Measurements from ENCODE around the gene TLR10.
"Not testable (repeated sequence)": the region's sequence is repeated elsewhere in the genome, so short reads cannot be mapped to it uniquely, and the experiment has no call there.

Gene TLR10

GRCh38 chr4:38800366-38800765 lies 17.6 kb upstream of the TLR10 start:
- no peak for DNase-seq

DNA sequence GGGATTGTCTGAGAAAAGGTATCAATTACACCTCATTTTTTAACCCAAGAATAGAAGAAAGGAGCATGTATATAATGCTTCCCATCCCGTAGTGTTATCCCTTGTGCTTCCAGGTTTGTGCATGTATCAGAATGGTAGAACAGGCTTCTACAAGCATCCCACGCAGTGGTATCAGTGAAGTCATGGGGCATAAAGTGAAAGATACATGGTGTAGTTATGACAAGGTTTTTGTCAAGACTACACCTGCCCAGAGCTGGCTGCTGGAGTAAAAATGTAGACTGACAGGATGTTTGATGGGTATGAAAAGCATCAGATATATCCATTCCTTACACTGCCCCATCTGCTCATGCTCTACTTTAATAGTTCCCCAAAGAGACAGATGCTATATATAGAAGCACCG lies 12.3 kb upstream of the TLR10 start:
- DNase-seq = no peak

- no peak for DNase-seq
Observed at GRCh38 chr4:38794051-38794450, 11.3 kb upstream of the TLR10 start.

DNA sequence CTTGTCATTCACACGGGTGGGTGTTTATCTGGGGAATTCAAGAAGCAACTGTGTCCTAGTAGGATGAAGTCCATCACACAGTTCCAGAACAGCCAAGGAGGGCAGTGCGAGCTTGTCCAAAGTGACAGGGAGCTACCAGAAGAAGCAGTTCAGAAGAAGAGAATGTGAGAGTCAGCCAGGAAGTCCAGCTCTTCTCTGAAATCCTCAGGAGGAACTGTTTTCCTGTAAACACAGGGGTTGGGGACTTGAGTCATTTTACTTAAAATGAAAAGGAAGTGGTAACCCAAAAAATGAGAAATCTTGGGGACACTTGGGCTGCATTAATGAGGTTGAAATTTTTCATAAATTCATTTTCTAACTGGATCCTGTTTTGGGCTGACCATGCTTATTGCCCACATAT lies 8.2 kb upstream of the TLR10 start:
- no peak for DNase-seq

- DNase-seq = no peak
Observed at GRCh38 chr4:38788317-38788716, 5.5 kb upstream of the TLR10 start.

DNA sequence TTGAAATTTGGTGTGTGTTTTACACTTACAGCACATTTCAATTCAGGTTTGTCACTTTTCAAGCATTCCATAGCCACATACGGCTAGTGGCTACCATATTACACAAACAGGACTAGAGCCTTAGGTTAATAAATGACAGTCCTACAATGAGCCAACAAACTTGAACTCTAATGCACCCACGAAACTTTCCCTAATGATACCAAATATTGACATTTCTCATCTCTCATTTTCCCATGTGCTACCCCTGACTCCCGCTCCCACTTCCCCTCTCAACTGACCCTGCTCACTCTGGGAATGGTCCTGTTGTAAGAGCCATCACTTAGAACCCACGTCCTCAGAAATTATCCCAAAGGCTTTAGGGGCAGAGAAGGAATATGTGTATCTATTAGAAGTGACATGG lies 4.9 kb upstream of the TLR10 start:
- no peak for DNase-seq

GRCh38 chr4:38785901-38786402 lies 3.2 kb upstream of the TLR10 start:
- DNase-seq = no peak

- no peak for DNase-seq
Observed at GRCh38 chr4:38785041-38785790, 2.4 kb upstream of the TLR10 start.

- no peak for DNase-seq
Observed at GRCh38 chr4:38784141-38784540, 1.4 kb upstream of the TLR10 start.

GRCh38 chr4:38783109-38783460 lies 295 bp upstream of the TLR10 start:
- no peak for DNase-seq

- no peak for DNase-seq
Observed at GRCh38 chr4:38781854-38782261, 932 bp downstream of the TLR10 start.

GRCh38 chr4:38780833-38781484 lies 1.8 kb downstream of the TLR10 start:
- DNase-seq = no peak

GRCh38 chr4:38779790-38780189 lies 3.0 kb downstream of the TLR10 start:
- no peak for DNase-seq

DNA sequence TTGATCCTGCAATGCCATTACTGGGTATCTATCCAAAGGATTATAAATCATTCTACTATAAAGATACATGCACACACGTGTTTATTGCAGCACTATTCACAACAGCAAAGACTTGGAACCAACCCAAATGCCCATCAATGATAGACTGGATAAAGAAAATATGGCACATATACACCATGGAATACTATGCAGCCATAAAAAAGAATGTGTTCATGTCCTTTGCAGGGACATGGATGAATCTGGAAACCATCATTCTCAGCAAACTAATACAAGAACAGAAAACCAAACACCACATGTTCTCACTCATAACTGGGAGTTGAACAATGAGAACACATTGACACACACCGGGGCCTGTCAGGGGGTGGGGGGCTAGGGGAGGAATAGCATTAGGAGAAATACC lies 4.9 kb downstream of the TLR10 start:
- DNase-seq = not testable (repeated sequence)

DNA sequence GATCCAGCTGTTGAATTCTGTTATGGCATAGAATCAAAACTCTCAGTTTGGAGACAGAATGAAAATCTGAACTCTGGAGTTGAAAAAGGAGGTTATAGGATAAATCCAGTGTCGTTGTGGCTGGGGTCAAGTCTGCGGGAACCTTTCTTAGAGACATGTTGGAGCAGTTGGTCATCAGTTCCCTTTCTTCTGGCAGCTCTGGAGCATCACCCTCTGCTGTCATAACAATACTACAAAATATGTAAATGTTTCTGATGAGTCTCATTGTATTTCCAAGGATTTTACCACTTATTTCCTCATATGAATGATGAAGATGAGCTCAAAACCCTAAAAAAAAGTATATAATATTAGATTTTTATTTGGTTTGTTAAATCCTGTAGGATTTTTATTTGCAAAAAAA lies 7.5 kb downstream of the TLR10 start:
- no peak for DNase-seq

DNA sequence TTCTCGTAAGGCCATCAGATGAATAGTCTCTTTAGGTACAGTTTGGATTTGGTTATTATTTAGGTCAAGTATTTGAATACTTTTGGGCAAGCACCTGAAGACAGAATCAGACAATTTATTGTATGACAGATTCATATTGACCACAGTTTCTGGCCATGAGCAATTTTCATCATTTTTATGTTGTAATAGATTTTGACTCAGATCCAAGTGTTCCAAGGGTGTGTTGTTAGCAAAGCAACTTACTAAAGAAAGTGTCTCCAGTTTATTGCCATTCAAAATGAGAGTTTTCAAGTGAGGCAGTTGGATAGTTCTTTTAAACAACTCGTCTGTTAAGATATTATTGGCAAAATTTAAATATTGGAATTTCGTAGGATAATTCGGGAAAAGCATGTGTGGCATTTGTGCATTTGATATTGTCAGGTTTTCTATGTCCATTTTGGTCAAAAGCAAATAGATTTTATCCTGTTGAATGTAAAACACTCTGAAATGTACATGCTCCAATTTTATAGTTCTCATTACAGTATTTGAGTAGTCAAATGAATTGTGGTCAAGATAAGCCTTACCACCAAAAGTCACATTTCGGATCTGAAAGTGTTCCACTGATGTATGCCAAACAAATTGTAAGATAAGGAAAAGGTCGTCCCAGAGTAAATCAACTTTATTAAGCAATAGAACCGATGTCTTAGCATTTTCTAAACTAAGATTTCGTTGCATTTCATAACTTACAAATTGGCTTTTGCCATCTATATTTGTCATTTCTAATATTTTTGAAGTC lies 8.4 kb downstream of the TLR10 start:
- DNase-seq = no peak

GRCh38 chr4:38770281-38770680 lies 12.5 kb downstream of the TLR10 start:
- not testable (repeated sequence) for DNase-seq

- no peak for DNase-seq
Observed at GRCh38 chr4:38769857-38770256, 12.9 kb downstream of the TLR10 start.

DNA sequence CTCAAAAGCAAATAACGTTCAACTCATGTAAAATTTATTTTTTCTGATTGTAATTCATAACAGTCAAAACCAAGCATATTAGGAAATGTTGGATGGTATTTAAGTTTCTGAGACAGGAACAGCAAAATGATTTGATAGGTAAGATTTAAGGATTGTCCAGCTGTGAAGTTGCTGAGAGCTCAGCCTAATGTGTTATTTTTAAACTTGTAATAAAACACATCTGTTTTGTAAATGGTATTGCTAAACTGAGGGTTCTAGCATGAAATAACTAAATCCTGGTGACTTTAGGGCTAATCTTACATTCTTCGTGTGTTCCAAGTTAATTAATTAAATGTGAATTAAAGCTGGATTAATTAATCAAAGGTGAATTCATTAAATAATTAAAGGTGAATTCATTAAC lies 13.3 kb downstream of the TLR10 start:
- DNase-seq = no peak

DNA sequence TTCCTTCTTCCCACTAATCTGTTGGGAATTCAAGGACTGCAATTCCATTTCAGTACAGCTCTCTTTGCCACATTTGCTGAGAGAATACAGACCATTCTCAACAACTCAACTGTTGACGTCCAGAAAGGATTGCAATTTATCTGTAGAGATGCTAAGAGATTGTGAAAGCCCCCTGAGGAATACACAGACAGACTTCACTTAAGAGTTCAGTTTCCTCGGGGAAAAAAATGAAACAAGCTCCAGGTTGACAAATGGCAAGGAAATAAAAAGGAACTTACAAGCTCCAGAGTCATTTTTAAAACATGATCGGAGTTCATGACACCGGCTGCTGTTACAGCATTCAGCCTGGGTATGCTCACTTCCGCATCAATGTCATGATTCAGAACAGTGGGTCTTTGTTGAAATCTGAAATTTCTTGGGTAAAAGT lies 13.8 kb downstream of the TLR10 start:
- DNase-seq = no peak

GRCh38 chr4:38766940-38767339 lies 15.8 kb downstream of the TLR10 start:
- not testable (repeated sequence) for DNase-seq

GRCh38 chr4:38765382-38765781 lies 17.4 kb downstream of the TLR10 start:
- DNase-seq = no peak

- DNase-seq = no peak
Observed at GRCh38 chr4:38764277-38764676, 18.5 kb downstream of the TLR10 start.

GRCh38 chr4:38762560-38762959 lies 20.2 kb downstream of the TLR10 start:
- no peak for DNase-seq

Data from HCEC 1CT (cell line).